ENCODE results near the gene SGCB. TPM values are rescaled to one million over a fixed set of nuclear protein-coding genes. Genes with fewer than 3 reads are reported as not detected.
A peak's percentile ranks its signal among the peaks of the same experiment; 100 is the strongest.

The SGCB gene
- total RNA-seq, 1 donor from 2014 or later, result 21.1 TPM

DNA sequence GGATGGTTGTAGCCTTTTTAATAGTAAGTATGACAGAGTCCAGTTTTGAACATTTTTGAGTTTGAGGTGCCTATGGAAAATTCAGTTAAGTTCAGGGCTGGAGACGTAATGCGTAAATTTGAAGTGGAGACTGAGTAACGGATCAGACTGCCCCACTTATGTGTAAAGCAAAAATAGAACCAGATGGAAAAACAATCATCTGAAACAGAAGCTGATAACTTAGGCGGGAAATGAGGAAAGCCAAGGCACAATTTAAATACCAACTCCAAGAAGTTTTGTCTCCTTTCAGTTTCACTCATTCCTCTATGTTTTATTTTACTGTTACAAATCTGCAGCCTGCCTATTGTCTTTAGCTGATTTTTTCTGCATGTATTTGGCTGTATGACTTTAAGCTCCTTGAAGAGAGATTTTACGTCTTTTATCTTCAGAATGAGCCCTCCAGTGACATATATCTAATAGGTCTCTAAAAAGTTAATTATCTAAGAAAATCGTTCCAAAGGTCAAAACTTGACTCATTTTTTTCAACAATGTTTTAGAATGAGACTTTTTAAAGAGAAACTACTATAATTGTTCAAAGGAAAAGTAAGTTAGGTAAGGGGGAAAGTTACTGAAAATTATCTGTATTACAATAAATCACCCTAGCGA, 1.1 kb downstream of the SGCB start:
- Histone ChIP-seq H3K4me3 (ENCODE audit: low read depth, low read length) (peak overlapping the region; percentile 91), H3K27me3 (ENCODE audit: control insufficient read depth, insufficient read depth, low read length) (peaks cover 2% of the 10 kb centered on the region), H3K36me3 (ENCODE audit: control insufficient read depth, insufficient read depth, low read length) (no peaks in the 10 kb centered on the region)
- no peak for DNase-seq (ENCODE audit: low read depth)
- TF ChIP-seq, protein P1, sequence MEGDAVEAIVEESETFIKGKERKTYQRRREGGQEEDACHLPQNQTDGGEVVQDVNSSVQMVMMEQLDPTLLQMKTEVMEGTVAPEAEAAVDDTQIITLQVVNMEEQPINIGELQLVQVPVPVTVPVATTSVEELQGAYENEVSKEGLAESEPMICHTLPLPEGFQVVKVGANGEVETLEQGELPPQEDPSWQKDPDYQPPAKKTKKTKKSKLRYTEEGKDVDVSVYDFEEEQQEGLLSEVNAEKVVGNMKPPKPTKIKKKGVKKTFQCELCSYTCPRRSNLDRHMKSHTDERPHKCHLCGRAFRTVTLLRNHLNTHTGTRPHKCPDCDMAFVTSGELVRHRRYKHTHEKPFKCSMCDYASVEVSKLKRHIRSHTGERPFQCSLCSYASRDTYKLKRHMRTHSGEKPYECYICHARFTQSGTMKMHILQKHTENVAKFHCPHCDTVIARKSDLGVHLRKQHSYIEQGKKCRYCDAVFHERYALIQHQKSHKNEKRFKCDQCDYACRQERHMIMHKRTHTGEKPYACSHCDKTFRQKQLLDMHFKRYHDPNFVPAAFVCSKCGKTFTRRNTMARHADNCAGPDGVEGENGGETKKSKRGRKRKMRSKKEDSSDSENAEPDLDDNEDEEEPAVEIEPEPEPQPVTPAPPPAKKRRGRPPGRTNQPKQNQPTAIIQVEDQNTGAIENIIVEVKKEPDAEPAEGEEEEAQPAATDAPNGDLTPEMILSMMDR (IDR thresholded peaks at IDR 0.05; ENCODE audit: insufficient read depth, low read length, poor library complexity, severe bottlenecking), result no peak

DNA sequence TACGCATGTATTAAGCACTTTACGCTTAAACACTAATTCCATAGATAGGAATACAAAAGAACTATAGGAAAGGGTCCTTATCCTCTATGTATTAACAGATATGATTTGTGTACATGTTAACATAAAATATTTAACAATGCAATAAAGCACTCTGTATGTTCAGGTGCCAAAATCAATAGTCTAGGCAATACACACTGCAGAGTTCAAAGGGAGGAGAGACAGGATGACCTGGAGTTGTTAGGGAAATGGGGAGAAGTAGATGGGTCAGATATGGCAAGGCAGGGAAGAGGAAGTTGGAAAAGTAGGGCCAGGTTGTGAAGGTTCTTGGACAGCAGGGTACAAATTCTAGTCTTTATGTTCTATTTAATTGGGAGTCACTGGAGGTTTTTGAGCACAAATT, 2.9 kb downstream of the SGCB start:
- Histone ChIP-seq H3K4me3 (ENCODE audit: low read depth, low read length) (no peak overlapping the region), H3K27me3 (ENCODE audit: control insufficient read depth, insufficient read depth, low read length) (no peaks in the 10 kb centered on the region), H3K36me3 (ENCODE audit: control insufficient read depth, insufficient read depth, low read length) (no peaks in the 10 kb centered on the region)
- no peak for DNase-seq (ENCODE audit: low read depth)
- TF ChIP-seq, protein P1 (IDR thresholded peaks at IDR 0.05; ENCODE audit: insufficient read depth, low read length, poor library complexity, severe bottlenecking), result no peak

DNA sequence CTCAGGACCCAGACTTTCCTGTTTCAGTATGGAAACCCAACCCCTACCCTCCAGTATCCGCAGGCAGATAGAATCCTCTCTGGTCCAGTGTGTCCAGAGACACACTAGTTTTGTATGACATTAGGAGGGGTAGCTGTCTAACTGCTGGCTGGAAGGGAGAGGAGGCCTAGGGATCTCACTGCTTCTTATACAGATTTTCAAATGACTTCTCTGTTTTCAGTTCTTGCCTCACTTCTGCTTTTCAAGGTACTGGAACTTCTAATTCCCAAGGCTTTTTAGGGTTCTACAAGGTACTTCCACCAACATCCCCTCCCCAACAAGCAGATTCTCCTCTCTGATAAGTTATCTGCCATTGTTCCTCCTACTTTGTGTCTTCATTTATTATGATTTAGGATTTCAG, 6.1 kb downstream of the SGCB start:
- H3K27me3 ChIP-seq (ENCODE audit: control insufficient read depth, insufficient read depth, low read length), result no peaks in the 10 kb centered on the region
- TF ChIP-seq, protein P1 (IDR thresholded peaks at IDR 0.05; ENCODE audit: insufficient read depth, low read length, poor library complexity, severe bottlenecking), result no peak
- H3K36me3 ChIP-seq (ENCODE audit: control insufficient read depth, insufficient read depth, low read length), result no peaks in the 10 kb centered on the region
- no peak for DNase-seq (ENCODE audit: low read depth)
- H3K4me3 ChIP-seq (ENCODE audit: low read depth, low read length), result no peak overlapping the region

DNA sequence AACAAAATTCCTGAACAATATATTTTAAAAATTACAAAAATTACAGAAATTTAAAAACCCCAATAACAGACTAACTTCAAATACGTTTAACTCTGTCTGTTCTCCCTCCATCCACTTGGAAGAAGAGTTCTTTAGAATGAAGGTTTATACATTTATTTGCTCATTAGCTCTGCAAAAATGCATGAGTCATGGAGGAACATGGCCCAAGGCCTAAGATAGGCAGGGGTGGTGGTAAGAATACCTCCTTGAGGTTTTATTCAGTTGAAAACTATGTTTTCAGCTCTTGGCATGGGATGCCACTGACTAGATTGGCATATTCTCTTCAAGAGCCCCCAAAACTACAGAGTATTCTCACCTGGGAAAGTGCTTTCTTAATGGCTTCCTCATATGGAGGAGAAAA, 9.1 kb downstream of the SGCB start:
- TF ChIP-seq, protein P1 (IDR thresholded peaks at IDR 0.05; ENCODE audit: insufficient read depth, low read length, poor library complexity, severe bottlenecking), result no peak
- Histone ChIP-seq H3K27me3 (ENCODE audit: control insufficient read depth, insufficient read depth, low read length) (no peaks in the 10 kb centered on the region), H3K4me3 (ENCODE audit: low read depth, low read length) (no peak overlapping the region), H3K36me3 (ENCODE audit: control insufficient read depth, insufficient read depth, low read length) (no peaks in the 10 kb centered on the region)
- DNase-seq (ENCODE audit: low read depth), result peak; percentile 31

DNA sequence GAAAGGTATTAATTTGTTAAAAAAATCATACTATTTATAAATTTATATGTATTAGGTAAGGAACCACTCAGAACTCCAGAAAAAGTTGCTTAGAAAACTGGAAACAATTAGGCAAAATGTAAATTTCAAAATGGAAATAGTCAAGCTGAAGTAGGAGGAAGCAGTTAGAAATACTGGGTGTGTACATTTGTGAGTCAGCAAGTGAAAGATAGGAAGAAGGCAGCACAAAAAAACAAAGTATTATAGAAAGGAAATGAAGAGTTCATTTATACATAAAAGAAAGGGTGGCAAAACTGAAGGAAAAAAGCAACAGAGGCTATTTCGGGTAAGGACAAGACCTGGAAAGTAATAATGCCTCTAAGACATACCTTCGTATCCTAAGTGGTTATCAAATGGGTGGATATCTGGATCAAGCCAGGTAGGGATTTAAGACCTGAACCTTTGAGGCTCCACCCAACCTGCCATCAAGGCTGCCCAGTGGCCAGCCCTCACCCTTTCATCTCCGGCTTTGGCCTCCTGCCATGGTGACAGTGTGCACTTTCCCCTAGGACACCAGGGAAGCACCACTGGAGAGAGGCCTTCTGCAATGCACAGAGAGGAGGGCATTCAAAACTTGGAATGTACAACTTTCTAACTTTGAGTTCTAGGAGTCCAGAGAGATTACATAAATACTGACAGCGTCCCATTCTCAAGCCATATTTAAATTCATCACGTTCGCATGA, 18.0 kb downstream of the SGCB start, which contains the start of gene LRRC66:
LRRC66 (minus strand) TSS at position 428 of the 722 bp plus-strand sequence. CDS start 2,750 bp downstream, outside the sequence.
- TF ChIP-seq, protein P1 (IDR thresholded peaks at IDR 0.05; ENCODE audit: insufficient read depth, low read length, poor library complexity, severe bottlenecking), result no peak
- H3K36me3 ChIP-seq (ENCODE audit: control insufficient read depth, insufficient read depth, low read length), result no peaks in the 10 kb centered on the region
- H3K4me3 ChIP-seq (ENCODE audit: low read depth, low read length), result no peak within 1 kb of the TSS
- no peaks in the 10 kb centered on the region for H3K27me3 ChIP-seq (ENCODE audit: control insufficient read depth, insufficient read depth, low read length)
- no peak for DNase-seq (ENCODE audit: low read depth)

Data from kidney epithelial cell (primary cell).